HCT116 (cell line): ENCODE data around the gene SEC22A. TPM values are rescaled to one million over a fixed set of nuclear protein-coding genes. Genes with fewer than 3 reads are reported as not detected.

ENCODE experiments used
- ATAC-seq: fragments of 200-7000 bp; cut with Tn5 transposase; 2 replicates; pipeline ENCODE4 v1.9.1; 2020; ENCODE audit warnings: mild to moderate bottlenecking, moderate library complexity
- BruUV-seq: library from RNA; stranded (reverse); fragments of 400-500 nt; replicated peaks from 2 replicates; lab custom pipeline; 2021; lab: Mats Ljungman, UMichigan
- CTCF ChIA-PET: fragments of 300-600 bp; sonication (Branson Sonifier 250); formaldehyde crosslinking; loops from one replicate; lab custom pipeline; 2021; ENCODE audit warnings: antibody characterized with exemption; lab: Charles Lee
- POLR2A ChIA-PET: fragments of 300-600, 350-600 bp; sonication (Branson Sonifier 250); formaldehyde crosslinking; loops from one replicate; lab custom pipeline; 2021; ENCODE audit warnings: antibody characterized with exemption; lab: Charles Lee
- RAD21 ChIA-PET, 2 experiments: fragments of 300-600 bp; sonication (Branson Sonifier 250); formaldehyde crosslinking; loops; one replicate each; lab custom pipeline; 2023; ENCODE audit warnings: low total read pairs in 2 of 2; ENCODE audit not compliant: uncharacterized antibody in 2 of 2, unreplicated experiment in 2 of 2, low non-redundant PET in 1 of 2; lab: Charles Lee
- DNase-seq: peaks from one replicate; pipeline ENCODE4 v3.0.0-alpha.2; 2010; ENCODE audit warnings: low read depth, low spot score
- H2AFZ ChIP-seq: fragments of 200-600 bp; shearing (Covaris generic), sonication (generic); 2 replicates; pipeline ENCODE4 v1.6.1; 2017; ENCODE audit warnings: low read depth, mixed run types, mixed read lengths, antibody characterized with exemption, low read length; ENCODE audit not compliant: poor library complexity, severe bottlenecking
- H3K27ac ChIP-seq: 2 replicates; pipeline ENCODE4 v1.5.1; 2012; ENCODE audit warnings: low read depth, low read length
- H3K27me3 ChIP-seq: fragments of 200-600 bp; sonication (generic); 2 replicates; pipeline ENCODE4 v1.6.1; 2016; ENCODE audit warnings: mixed run types, low read length, mixed read lengths; ENCODE audit not compliant: insufficient read depth
- H3K36me3 ChIP-seq, 2 experiments: fragments of 200-500 bp in 1 of 2; fragments of 200-600 bp in 1 of 2; sonication (Bioruptor generic) in 1 of 2; sonication (generic) in 1 of 2; 2 replicates each; pipeline versions ENCODE4 v1.5.1 to v1.6.1; 2014 to 2016; ENCODE audit warnings: low read length in 2 of 2, inconsistent platforms in 1 of 2, mixed read lengths in 1 of 2, mixed run types in 1 of 2; ENCODE audit not compliant: insufficient read depth in 2 of 2, control insufficient read depth in 1 of 2
- H3K4me1 ChIP-seq, 2 experiments: fragments of 200-600 bp in 1 of 2; sonication (generic) in 1 of 2; 2 replicates each; pipeline versions ENCODE4 v1.5.1 to v1.6.1; 2012 to 2017; ENCODE audit warnings: low read length in 2 of 2, inconsistent platforms in 1 of 2, mild to moderate bottlenecking in 1 of 2, mixed read lengths in 1 of 2, mixed run types in 1 of 2, moderate library complexity in 1 of 2; ENCODE audit not compliant: insufficient read depth in 2 of 2, control insufficient read depth in 1 of 2
- H3K4me2 ChIP-seq: fragments of 200-600 bp; sonication (generic); 2 replicates; pipeline ENCODE4 v1.6.1; 2017; ENCODE audit warnings: mixed run types, low read length, mixed read lengths
- H3K4me3 ChIP-seq, 2 experiments: fragments of 200-600 bp in 1 of 2; sonication (generic) in 1 of 2; replicated peaks in 1 of 2; 2 replicates each; pipeline ENCODE4 v1.5.1; 2011 to 2016; ENCODE audit warnings: low read length in 2 of 2, control low read depth in 1 of 2, low read depth in 1 of 2, mild to moderate bottlenecking in 1 of 2, mixed read lengths in 1 of 2, mixed run types in 1 of 2
- H3K79me2 ChIP-seq: fragments of 200-600 bp; sonication (generic); 2 replicates; pipeline ENCODE4 v1.6.1; 2017; ENCODE audit warnings: mild to moderate bottlenecking, mixed run types, low read length, moderate library complexity, mixed read lengths; ENCODE audit not compliant: insufficient read depth
- H3K9ac ChIP-seq: fragments of 200-600 bp; sonication (generic); 2 replicates; pipeline ENCODE4 v1.6.1; 2016; ENCODE audit warnings: low read length, mixed read lengths
- H3K9me2 ChIP-seq: fragments of 200-600 bp; sonication (generic), shearing (Covaris generic); 2 replicates; pipeline ENCODE4 v1.6.1; 2017; ENCODE audit warnings: mixed run types, mild to moderate bottlenecking, moderate library complexity; ENCODE audit not compliant: insufficient read depth
- H3K9me3 ChIP-seq, 2 experiments: fragments of 200-500 bp in 1 of 2; fragments of 200-600 bp in 1 of 2; sonication (Bioruptor generic) in 1 of 2; sonication (generic) in 1 of 2; 2 replicates each; pipeline ENCODE4 v1.6.1; 2014 to 2017; ENCODE audit warnings: low read length in 2 of 2, mixed read lengths in 2 of 2, inconsistent platforms in 1 of 2, low read depth in 1 of 2, mild to moderate bottlenecking in 1 of 2, mixed run types in 1 of 2, moderate library complexity in 1 of 2; ENCODE audit not compliant: control insufficient read depth in 1 of 2, insufficient read depth in 1 of 2
- H4K20me1 ChIP-seq: fragments of 200-600 bp; sonication (generic), shearing (Covaris generic); 2 replicates; pipeline ENCODE4 v1.6.1; 2017; ENCODE audit warnings: mixed run types, mild to moderate bottlenecking, moderate library complexity; ENCODE audit not compliant: insufficient read depth
- CBX3 ChIP-seq: IDR thresholded peaks from 2 replicates; pipeline ENCODE4 v1.6.1; 2012; ENCODE audit warnings: low read depth
- CEBPB ChIP-seq: IDR thresholded peaks from 2 replicates; pipeline ENCODE4 v1.6.1; 2012; ENCODE audit warnings: low read depth
- FOSL1 ChIP-seq: IDR thresholded peaks from 2 replicates; pipeline ENCODE4 v1.6.1; 2012; ENCODE audit warnings: low read depth
- POLR2A ChIP-seq: IDR thresholded peaks from 2 replicates; pipeline ENCODE4 v1.7.0; 2011; ENCODE audit warnings: borderline replicate concordance; ENCODE audit not compliant: insufficient read depth, insufficient read length; ENCODE audit errors: extremely low read depth
- RAD21 ChIP-seq: IDR thresholded peaks from 2 replicates; pipeline ENCODE4 v1.6.1; 2012; ENCODE audit warnings: low read depth, mild to moderate bottlenecking
- SRF ChIP-seq: IDR thresholded peaks from 2 replicates; pipeline ENCODE4 v1.6.1; 2012; ENCODE audit warnings: low read depth
- YY1 ChIP-seq: IDR thresholded peaks from 2 replicates; pipeline ENCODE4 v1.6.1; 2011; ENCODE audit warnings: low read length, low read depth, moderate library complexity, mild to moderate bottlenecking; ENCODE audit not compliant: insufficient replicate concordance; ENCODE audit errors: extremely low read depth
- ZFX ChIP-seq: fragments of 450-650 bp; IDR thresholded peaks from 2 replicates; pipeline ENCODE4 v1.6.1; 2017
- ZNF274 ChIP-seq: fragments of 200-500 bp; sonication (Bioruptor generic); IDR thresholded peaks from 2 replicates; pipeline ENCODE4 v1.6.1; 2014; ENCODE audit warnings: mild to moderate bottlenecking, low read depth, low read length, inconsistent platforms
- intact Hi-C: fragments of 100-400 bp; cut with micrococcal nuclease; formaldehyde crosslinking; loops from 2 replicates; pipeline ENCODE4 v1.10.0; 2022
- total RNA-seq: library from RNA; stranded (reverse); gene quantifications from one replicate; pipeline ENCODE4 v1.2.1, GENCODE V29; 2021; ENCODE audit not compliant: unreplicated experiment
- TF ChIP-seq, protein P1 (sequence below): IDR thresholded peaks from 2 replicates; pipeline ENCODE4 v1.6.1; 2012
- TF ChIP-seq, protein P2 (sequence below): IDR thresholded peaks from 2 replicates; pipeline ENCODE4 v1.6.1; 2011; ENCODE audit warnings: mild to moderate bottlenecking, low read length, moderate library complexity; ENCODE audit not compliant: insufficient replicate concordance; ENCODE audit errors: extremely low read depth

The SEC22A gene
- total RNA-seq, 1 experiment from 2014 or later = 10.6 TPM

- Histone ChIP-seq H3K27me3 (no peaks in the 10 kb centered on the region), H4K20me1 (no peaks in the 10 kb centered on the region; the same call in 1 of the 2 replicates), H3K4me1 (no peaks in the 10 kb centered on the region), H3K9ac (no peak overlapping the region), H3K36me3 (peaks cover 25 to 37% of the 10 kb centered on the region in 2 experiments), H3K79me2 (no peaks in the 10 kb centered on the region), H3K4me2 (no peak overlapping the region), H3K9me2 (no peaks in the 10 kb centered on the region), H3K27ac (no peak overlapping the region), H3K4me3 (no peak overlapping the region), H2AFZ (no peak overlapping the region), H3K9me3 (no peaks in the 10 kb centered on the region)
- no TSS peak for BruUV-seq
- no peak for DNase-seq
- POLR2A ChIA-PET = no interaction called here
- CTCF ChIA-PET = no interaction called here
- intact Hi-C loops = no loop called here
- no peak for ATAC-seq
- RAD21 ChIA-PET = no interaction called here
- TF ChIP-seq POLR2A = no peak
- no peak for TF ChIP-seq ZFX
- TF ChIP-seq, protein P1, sequence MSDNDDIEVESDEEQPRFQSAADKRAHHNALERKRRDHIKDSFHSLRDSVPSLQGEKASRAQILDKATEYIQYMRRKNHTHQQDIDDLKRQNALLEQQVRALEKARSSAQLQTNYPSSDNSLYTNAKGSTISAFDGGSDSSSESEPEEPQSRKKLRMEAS = no peak
- TF ChIP-seq SRF = no peak
- no peak for TF ChIP-seq FOSL1
- no peak for TF ChIP-seq YY1
- TF ChIP-seq ZNF274 = no peak
- no peak for TF ChIP-seq CEBPB
- no peak for TF ChIP-seq RAD21
- TF ChIP-seq CBX3 = no peak
- TF ChIP-seq, protein P2, sequence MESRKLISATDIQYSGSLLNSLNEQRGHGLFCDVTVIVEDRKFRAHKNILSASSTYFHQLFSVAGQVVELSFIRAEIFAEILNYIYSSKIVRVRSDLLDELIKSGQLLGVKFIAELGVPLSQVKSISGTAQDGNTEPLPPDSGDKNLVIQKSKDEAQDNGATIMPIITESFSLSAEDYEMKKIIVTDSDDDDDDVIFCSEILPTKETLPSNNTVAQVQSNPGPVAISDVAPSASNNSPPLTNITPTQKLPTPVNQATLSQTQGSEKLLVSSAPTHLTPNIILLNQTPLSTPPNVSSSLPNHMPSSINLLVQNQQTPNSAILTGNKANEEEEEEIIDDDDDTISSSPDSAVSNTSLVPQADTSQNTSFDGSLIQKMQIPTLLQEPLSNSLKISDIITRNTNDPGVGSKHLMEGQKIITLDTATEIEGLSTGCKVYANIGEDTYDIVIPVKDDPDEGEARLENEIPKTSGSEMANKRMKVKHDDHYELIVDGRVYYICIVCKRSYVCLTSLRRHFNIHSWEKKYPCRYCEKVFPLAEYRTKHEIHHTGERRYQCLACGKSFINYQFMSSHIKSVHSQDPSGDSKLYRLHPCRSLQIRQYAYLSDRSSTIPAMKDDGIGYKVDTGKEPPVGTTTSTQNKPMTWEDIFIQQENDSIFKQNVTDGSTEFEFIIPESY = no peak
These were observed 46.2 kb upstream of the SEC22A start for GRCh38 chr3:123155471-123156011.
